Endothelial cell of coronary artery (primary cell): Measurements from ENCODE around the gene GBP4. TPM values are rescaled to one million over a fixed set of nuclear protein-coding genes. Genes with fewer than 3 reads are reported as not detected.

Experiments
- total RNA-seq: library from RNA; depleted of rRNA; stranded (reverse); fragments of >200 nt; gene quantifications from 2 replicates; pipeline ENCODE4 v1.2.3, GENCODE V29; 2014

The GBP4 gene, protein sequence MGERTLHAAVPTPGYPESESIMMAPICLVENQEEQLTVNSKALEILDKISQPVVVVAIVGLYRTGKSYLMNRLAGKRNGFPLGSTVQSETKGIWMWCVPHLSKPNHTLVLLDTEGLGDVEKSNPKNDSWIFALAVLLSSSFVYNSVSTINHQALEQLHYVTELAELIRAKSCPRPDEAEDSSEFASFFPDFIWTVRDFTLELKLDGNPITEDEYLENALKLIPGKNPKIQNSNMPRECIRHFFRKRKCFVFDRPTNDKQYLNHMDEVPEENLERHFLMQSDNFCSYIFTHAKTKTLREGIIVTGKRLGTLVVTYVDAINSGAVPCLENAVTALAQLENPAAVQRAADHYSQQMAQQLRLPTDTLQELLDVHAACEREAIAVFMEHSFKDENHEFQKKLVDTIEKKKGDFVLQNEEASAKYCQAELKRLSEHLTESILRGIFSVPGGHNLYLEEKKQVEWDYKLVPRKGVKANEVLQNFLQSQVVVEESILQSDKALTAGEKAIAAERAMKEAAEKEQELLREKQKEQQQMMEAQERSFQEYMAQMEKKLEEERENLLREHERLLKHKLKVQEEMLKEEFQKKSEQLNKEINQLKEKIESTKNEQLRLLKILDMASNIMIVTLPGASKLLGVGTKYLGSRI
- total RNA-seq, result 0.90 and 2.4 TPM in 2 replicates

DNA sequence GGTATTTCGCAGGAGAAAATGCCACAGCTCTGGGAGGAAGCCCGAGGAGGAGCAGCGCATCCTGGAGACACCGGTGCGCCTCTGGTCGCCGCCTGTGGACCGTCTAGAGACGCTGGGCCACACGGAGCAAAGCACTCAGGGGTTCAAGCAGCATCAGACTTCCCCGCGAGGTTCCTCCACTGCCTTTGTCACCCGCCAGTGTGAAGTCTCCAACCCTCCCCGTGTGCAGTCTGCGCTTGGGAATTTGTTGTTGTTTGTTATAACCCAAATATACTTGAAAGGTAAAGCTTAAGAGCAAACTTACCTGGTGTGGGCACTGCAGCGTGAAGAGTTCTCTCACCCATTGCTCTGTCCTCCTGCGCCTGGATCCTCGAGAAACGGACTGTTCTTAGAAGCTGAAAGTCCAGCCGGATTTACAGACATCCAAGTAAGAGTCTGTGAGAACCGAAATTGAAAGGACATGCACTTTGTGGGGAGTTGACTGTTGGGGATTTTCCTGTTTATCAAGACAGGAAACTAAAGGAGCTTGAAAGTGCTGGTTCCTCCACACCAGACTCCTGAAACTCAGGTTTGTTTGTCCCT is at the start of gene GBP4:
GBP4 (minus strand) TSS at position 452 of the 582 bp plus-strand sequence; CDS start at position 344, 108 bp downstream.

DNA sequence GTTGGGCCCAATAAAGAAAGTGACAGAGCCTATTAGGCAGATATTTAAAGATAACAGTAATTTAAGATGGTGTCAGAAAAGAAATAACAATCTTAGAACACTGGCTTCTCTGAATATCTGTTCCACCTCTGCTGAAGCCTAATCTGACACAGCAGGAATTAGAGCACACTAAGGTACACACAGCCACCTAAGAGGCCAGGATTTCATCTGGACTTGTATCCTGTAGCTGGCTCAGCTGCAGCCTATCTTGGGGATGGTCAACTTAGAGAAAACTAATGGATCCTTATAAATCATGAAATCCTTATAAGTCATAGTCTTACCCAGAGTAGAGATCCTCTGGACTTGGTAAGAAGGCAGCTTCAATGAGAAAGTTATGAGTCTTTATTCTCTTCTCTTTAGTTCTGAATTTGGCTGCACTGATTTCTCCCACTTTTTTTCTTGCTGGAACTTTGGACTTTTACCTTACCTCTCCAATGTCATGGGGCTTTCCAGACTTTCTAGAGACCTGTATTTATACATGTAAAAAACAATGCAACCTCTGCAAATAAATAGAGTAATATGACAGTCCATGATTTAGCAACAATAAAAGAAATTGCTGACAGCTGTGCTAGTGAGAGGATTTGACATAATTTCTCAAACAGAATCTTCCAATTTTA is 23.0 kb downstream of the GBP4 start, which contains the start of gene GBP7:
GBP7 (minus strand) TSS at position 403 of the 656 bp plus-strand sequence. CDS start 4,068 bp downstream, outside the sequence.

Other genes with a start within 250 kb of the GBP4 start
- gene KYAT3, start 206.3 kb downstream of the GBP4 start, total RNA-seq, result 16.6 and 20.0 TPM in 2 replicates
- gene RBMXL1, start 206.3 kb downstream of the GBP4 start, total RNA-seq, result 6.5 and 8.4 TPM in 2 replicates
- 23.5 and 33.7 TPM in 2 replicates for gene GBP3, start 176.1 kb downstream of the GBP4 start, total RNA-seq
- gene GBP1, start 133.7 kb downstream of the GBP4 start, total RNA-seq, result 15.2 and 25.5 TPM in 2 replicates
- gene GBP2, start 72.8 kb downstream of the GBP4 start, total RNA-seq, result 29.8 and 52.1 TPM in 2 replicates
- not detected in 2 replicates for gene GBP7, start 22.9 kb downstream of the GBP4 start, total RNA-seq
- under 0.01 and 0.09 TPM in 2 replicates for gene GBP5, start 73.9 kb upstream of the GBP4 start, total RNA-seq
- gene GBP6, start 165.1 kb upstream of the GBP4 start, total RNA-seq, result not detected in 2 replicates